Keratinocyte (primary cell): ENCODE data around the gene PFN2. TPM values are rescaled to one million over a fixed set of nuclear protein-coding genes. Genes with fewer than 3 reads are reported as not detected.

Experiments used
- DNase-seq: peaks from one replicate; pipeline ENCODE4 v3.0.0-alpha.2; 2011; ENCODE audit warnings: low read depth, missing footprints, low spot score
- FAIRE-seq: peaks from 2 replicates; lab custom pipeline; 2011; peaks lifted over from hg19 to GRCh38; lab: Jason Lieb, UNC
- H2AFZ ChIP-seq: 2 replicates; pipeline ENCODE4 v1.6.0; 2012; ENCODE audit warnings: low read length, control low read depth, inconsistent platforms; ENCODE audit not compliant: control insufficient read depth
- H3K27ac ChIP-seq: 2 replicates; pipeline ENCODE4 v1.5.1; 2011; ENCODE audit warnings: low read length; ENCODE audit not compliant: control insufficient read depth, insufficient read depth
- H3K27me3 ChIP-seq: 3 replicates; pipeline ENCODE4 v1.6.0; 2011; ENCODE audit warnings: low read length; ENCODE audit not compliant: control insufficient read depth, insufficient read depth; ENCODE audit errors: extremely low read depth
- H3K36me3 ChIP-seq, 2 experiments: 2 replicates in 1 of 2; 3 replicates in 1 of 2; pipeline ENCODE4 v1.5.1; 2011; ENCODE audit warnings: low read length in 2 of 2, mild to moderate bottlenecking in 1 of 2; ENCODE audit not compliant: control insufficient read depth in 2 of 2, insufficient read depth in 2 of 2; ENCODE audit errors: extremely low read depth in 1 of 2
- H3K4me1 ChIP-seq: 3 replicates; pipeline ENCODE4 v1.5.1; 2011; ENCODE audit warnings: low read length; ENCODE audit not compliant: control insufficient read depth, insufficient read depth; ENCODE audit errors: extremely low read depth
- H3K4me2 ChIP-seq: 3 replicates; pipeline ENCODE4 v1.6.0; 2011; ENCODE audit warnings: low read depth, low read length; ENCODE audit not compliant: control insufficient read depth, insufficient read depth; ENCODE audit errors: extremely low read depth
- H3K4me3 ChIP-seq, 3 experiments: fragments of 200-600 bp in 1 of 3; sonication (generic) in 1 of 3; 2 replicates in 2 of 3; 3 replicates in 1 of 3; pipeline ENCODE4 v1.5.1; 2011 to 2016; ENCODE audit warnings: low read length in 3 of 3, mild to moderate bottlenecking in 3 of 3, control low read depth in 2 of 3, inconsistent platforms in 1 of 3, low read depth in 1 of 3, mixed read lengths in 1 of 3, mixed run types in 1 of 3, moderate library complexity in 1 of 3; ENCODE audit not compliant: control insufficient read depth in 2 of 3, insufficient read depth in 2 of 3; ENCODE audit errors: extremely low read depth in 1 of 3
- H3K79me2 ChIP-seq: 2 replicates; pipeline ENCODE4 v1.6.0; 2012; ENCODE audit warnings: low read length; ENCODE audit not compliant: control insufficient read depth, insufficient read depth
- H3K9ac ChIP-seq: 3 replicates; pipeline ENCODE4 v1.6.0; 2011; ENCODE audit warnings: low read length; ENCODE audit not compliant: control insufficient read depth, insufficient read depth; ENCODE audit errors: extremely low read depth
- H3K9me1 ChIP-seq: 3 replicates; pipeline ENCODE4 v1.6.0; 2011; ENCODE audit warnings: low read length; ENCODE audit not compliant: control insufficient read depth, insufficient read depth; ENCODE audit errors: extremely low read depth
- H3K9me3 ChIP-seq: 2 replicates; pipeline ENCODE4 v1.5.1; 2012; ENCODE audit warnings: low read depth, low read length; ENCODE audit not compliant: control insufficient read depth
- H4K20me1 ChIP-seq: 3 replicates; pipeline ENCODE4 v1.6.0; 2011; ENCODE audit warnings: low read length; ENCODE audit not compliant: control insufficient read depth, insufficient read depth; ENCODE audit errors: extremely low read depth
- CTCF ChIP-seq, 3 experiments: IDR thresholded peaks in 1 of 3; conservative IDR thresholded peaks in 1 of 3; optimal IDR thresholded peaks in 1 of 3; 2 replicates in 2 of 3; 3 replicates in 1 of 3; pipeline versions ENCODE3 to v1.5.1; 2011; ENCODE audit warnings: low read length in 3 of 3, mild to moderate bottlenecking in 3 of 3, moderate library complexity in 2 of 3, control low read depth in 1 of 3, inconsistent platforms in 1 of 3; ENCODE audit not compliant: insufficient read depth in 2 of 3; ENCODE audit errors: extremely low read depth in 1 of 3
- EZH2 ChIP-seq: IDR thresholded peaks from one replicate; pipeline ENCODE4 v1.6.1; 2012; ENCODE audit warnings: inconsistent platforms, mild to moderate bottlenecking, low read length, moderate library complexity
- dilution Hi-C: fragments of 300-500 bp; cut with MboI; formaldehyde crosslinking; loops from one replicate; pipeline ENCODE4 v1.7.0; 2020; ENCODE audit warnings: low sequenced_read_pairs; ENCODE audit not compliant: extremely low pct_ligation_motif_present
- polyA plus RNA-seq, 5 experiments: library from polyadenylated mRNA; depleted of rRNA in 3 of 5; stranded (reverse) in 3 of 5; stranded (forward) in 1 of 5; unstranded in 1 of 5; fragments of >200 nt; gene quantifications; 1 replicate in 1 of 5; 2 replicates in 3 of 5; 3 replicates in 1 of 5; pipeline versions ENCODE4 v1.2.1 to v1.2.3, GENCODE V29; 2011 to 2012; ENCODE audit warnings: missing spikeins in 2 of 5, low read depth in 1 of 5, low replicate concordance in 1 of 5

PFN2 gene
- polyA plus RNA-seq, 1 donor (not counting 4 experiments of a cell fraction or from before 2014, with no cell fraction given): 334 TPM

DNA sequence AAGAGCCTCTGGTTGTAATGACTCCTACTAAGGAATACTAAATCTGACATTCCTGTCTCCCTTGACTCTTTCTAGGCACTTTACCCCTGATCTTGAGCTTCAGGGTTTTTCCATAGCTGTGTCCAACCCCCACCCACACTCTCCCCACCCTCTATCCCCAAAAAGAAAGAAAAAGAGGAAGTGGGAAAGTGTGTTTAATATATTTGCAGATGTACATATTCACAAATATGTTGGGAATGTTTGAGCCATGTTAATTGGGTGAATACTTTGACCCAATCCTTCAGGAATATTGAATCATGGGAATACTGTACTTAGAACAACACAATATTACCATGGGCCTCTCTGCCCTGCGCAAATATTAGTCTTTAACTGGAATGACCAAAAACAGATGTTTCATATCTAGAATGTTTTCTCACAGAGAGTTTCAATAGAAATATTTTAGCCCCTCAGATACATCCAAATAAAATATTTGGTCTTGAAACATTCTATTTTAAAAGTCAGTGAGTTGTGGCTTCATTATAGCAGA lies 19.8 kb upstream of the PFN2 start:
- no peak overlapping the region for H3K4me3 ChIP-seq
- DNase-seq: no peak
- no peaks in the 10 kb centered on the region for H3K79me2 ChIP-seq
- H4K20me1 ChIP-seq: no peaks in the 10 kb centered on the region
- H3K36me3 ChIP-seq: no peaks in the 10 kb centered on the region
- H3K9me3 ChIP-seq: no peaks in the 10 kb centered on the region
- no peak overlapping the region for H2AFZ ChIP-seq
- TF ChIP-seq CTCF (optimal IDR thresholded peaks at IDR 0.05 in 1 of 3, IDR thresholded peaks at IDR 0.05 in 1 of 3, conservative IDR thresholded peaks at IDR 0.05 in 1 of 3; ENCODE audit: extremely low read depth in 1 of 3, insufficient read depth in 2 of 3, low read length in 3 of 3) (no peak), EZH2 (no peak)
- no peaks in the 10 kb centered on the region for H3K4me1 ChIP-seq
- no peak for FAIRE-seq
- H3K4me2 ChIP-seq: no peak overlapping the region
- no peak overlapping the region for H3K27ac ChIP-seq
- no peaks in the 10 kb centered on the region for H3K27me3 ChIP-seq
- no peaks in the 10 kb centered on the region for H3K9me1 ChIP-seq
- dilution Hi-C loops: no loop called here
- no peak overlapping the region for H3K9ac ChIP-seq

GRCh38 chr3:149989307-149989706 lies 18.6 kb upstream of the PFN2 start:
- H4K20me1 ChIP-seq: no peaks in the 10 kb centered on the region
- no peak overlapping the region for H2AFZ ChIP-seq
- no peaks in the 10 kb centered on the region for H3K9me3 ChIP-seq
- no peak for DNase-seq
- no peak overlapping the region for H3K4me2 ChIP-seq
- TF ChIP-seq CTCF (optimal IDR thresholded peaks at IDR 0.05 in 1 of 3, IDR thresholded peaks at IDR 0.05 in 1 of 3, conservative IDR thresholded peaks at IDR 0.05 in 1 of 3; ENCODE audit: extremely low read depth in 1 of 3, insufficient read depth in 2 of 3, low read length in 3 of 3) (no peak), EZH2 (no peak)
- H3K79me2 ChIP-seq: no peaks in the 10 kb centered on the region
- H3K36me3 ChIP-seq: no peaks in the 10 kb centered on the region
- no peaks in the 10 kb centered on the region for H3K27me3 ChIP-seq
- no peak overlapping the region for H3K4me3 ChIP-seq
- dilution Hi-C loops: no loop called here
- FAIRE-seq: no peak
- no peaks in the 10 kb centered on the region for H3K4me1 ChIP-seq
- H3K27ac ChIP-seq: no peak overlapping the region
- no peaks in the 10 kb centered on the region for H3K9me1 ChIP-seq
- no peak overlapping the region for H3K9ac ChIP-seq
